GM06990 (cell line): Measurements from ENCODE around the gene TIMM44.
"Not testable (repeated sequence)": the region's sequence is repeated elsewhere in the genome, so short reads cannot be mapped to it uniquely, and the experiment has no call there.

Source experiments
- DNase-seq: peaks from one replicate; pipeline ENCODE4 v3.0.0-alpha.2; 2011; ENCODE audit not compliant: insufficient read length; ENCODE audit errors: extremely low read depth
- H3K27me3 ChIP-seq: replicated peaks from 2 replicates; pipeline ENCODE4 v1.6.0; 2011; ENCODE audit warnings: low read length; ENCODE audit not compliant: control insufficient read depth, insufficient read depth
- H3K36me3 ChIP-seq: 2 replicates; pipeline ENCODE4 v1.5.1; 2011; ENCODE audit warnings: low read length; ENCODE audit not compliant: control insufficient read depth, insufficient read depth
- H3K4me3 ChIP-seq: replicated peaks from 2 replicates; pipeline ENCODE4 v1.5.1; 2011; ENCODE audit warnings: low read depth, mild to moderate bottlenecking, control low read depth, low read length
- CTCF ChIP-seq: IDR thresholded peaks from 2 replicates; pipeline ENCODE4 v1.5.1; 2011; ENCODE audit warnings: low read length, control low read depth, mild to moderate bottlenecking, inconsistent platforms; ENCODE audit not compliant: insufficient read depth, poor library complexity, severe bottlenecking

The TIMM44 gene

GRCh38 chr19:7898967-7899366 lies 44.5 kb downstream of the TIMM44 start:
- no peak overlapping the region for H3K4me3 ChIP-seq
- TF ChIP-seq CTCF = no peak
- H3K36me3 ChIP-seq = no peaks in the 10 kb centered on the region
- no peak for DNase-seq
- no peaks in the 10 kb centered on the region for H3K27me3 ChIP-seq

- TF ChIP-seq CTCF = no peak
- no peaks in the 10 kb centered on the region for H3K27me3 ChIP-seq
Measured at GRCh38 chr19:7897292-7897691, 46.2 kb downstream of the TIMM44 start.

DNA sequence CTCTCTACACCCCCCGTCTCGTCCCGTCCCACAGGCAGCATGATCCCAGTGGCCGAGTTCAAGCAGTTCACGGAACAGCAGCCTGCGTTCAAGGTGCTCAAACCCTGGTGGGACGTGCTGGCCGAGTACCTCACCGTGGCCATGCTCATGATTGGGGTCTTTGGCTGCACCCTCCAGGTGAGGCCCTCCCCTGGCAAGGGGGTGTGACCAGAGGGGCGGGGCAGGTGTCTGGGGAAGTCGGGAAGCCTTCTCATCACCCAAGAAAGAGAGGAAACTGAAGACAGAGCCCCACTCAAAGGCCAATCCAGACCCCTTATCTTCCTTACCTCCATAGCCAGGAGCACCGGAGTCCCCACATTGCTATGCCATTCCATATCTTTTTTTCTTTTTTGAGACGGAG lies 47.9 kb downstream of the TIMM44 start:
- no peak for TF ChIP-seq CTCF
- Histone ChIP-seq H3K4me3 (no peak overlapping the region), H3K36me3 (no peaks in the 10 kb centered on the region), H3K27me3 (no peaks in the 10 kb centered on the region)
- DNase-seq = no peak

More at GRCh38 chr19:7897292-7897691, 46.2 kb downstream of the TIMM44 start:
- Histone ChIP-seq H3K36me3 (no peaks in the 10 kb centered on the region), H3K4me3 (no peak overlapping the region)
- DNase-seq = no peak

GRCh38 chr19:7894612-7895309 lies 48.7 kb downstream of the TIMM44 start:
- Histone ChIP-seq H3K36me3 (no peaks in the 10 kb centered on the region), H3K4me3 (no peak overlapping the region), H3K27me3 (no peaks in the 10 kb centered on the region)
- no peak for TF ChIP-seq CTCF
- DNase-seq = no peak

DNA sequence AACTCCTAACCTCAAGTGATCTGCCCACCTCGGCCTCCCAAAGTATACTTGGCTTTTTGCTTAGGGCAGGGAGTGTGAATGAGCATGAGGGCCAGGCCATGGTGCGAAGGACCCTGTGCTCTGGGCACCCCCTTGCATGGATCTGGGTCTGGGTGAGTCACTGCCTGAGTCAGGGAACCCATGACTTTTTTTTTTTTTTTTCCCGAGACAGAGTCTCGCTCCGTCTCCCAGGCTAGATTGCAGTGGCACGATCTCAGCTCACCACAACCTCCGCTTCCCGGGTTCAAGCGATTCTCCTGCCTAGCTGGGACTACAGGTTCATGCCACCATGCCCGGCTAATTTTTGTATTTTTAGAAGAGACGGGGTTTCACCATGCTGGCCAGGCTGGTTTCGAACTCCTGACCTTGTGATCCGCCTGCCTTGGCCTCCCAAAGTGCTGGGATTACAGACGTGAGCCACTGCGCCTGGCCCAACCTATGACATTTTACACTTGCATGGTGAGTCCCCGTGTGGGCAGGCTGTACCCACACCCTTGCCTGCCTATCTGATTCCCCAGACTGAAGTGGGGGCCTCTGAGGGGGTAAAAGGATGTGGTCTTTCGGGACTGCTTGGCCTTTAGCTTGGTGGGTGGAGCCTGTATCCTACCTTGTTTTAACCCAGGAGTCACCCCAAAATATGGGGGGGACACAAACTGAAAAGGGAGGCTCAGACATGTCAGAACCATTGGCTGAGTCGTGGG lies 49.9 kb downstream of the TIMM44 start:
- H3K36me3 ChIP-seq, H3K27me3 ChIP-seq, DNase-seq, H3K4me3 ChIP-seq: not testable (repeated sequence)

DNA sequence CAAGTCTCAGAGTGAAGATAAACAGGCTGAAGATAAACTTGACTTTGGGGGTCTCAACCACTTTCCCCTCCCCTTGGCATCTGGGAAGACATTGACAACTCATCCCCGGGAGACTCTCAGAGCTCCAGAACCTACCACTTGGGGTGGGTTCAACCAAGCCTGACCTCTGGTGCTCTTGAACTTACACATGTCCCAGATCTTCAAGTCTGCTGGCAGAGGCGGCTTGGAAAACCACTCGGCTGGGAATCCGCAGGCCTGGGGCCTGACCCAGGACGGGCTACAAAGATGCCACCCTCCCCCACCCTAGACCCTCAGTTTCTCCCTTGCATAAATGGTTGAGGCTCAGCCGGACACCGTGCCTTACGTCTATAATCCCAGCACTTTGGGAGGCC lies 54.6 kb downstream of the TIMM44 start:
- H3K27me3 ChIP-seq = no peaks in the 10 kb centered on the region
- DNase-seq = no peak
- H3K36me3 ChIP-seq = no peaks in the 10 kb centered on the region
- no peak for TF ChIP-seq CTCF
- no peak overlapping the region for H3K4me3 ChIP-seq
